ENCODE data around the gene FCER1G.
"Not testable (repeated sequence)": the region's sequence is repeated elsewhere in the genome, so short reads cannot be mapped to it uniquely, and the experiment has no call there.

The FCER1G gene

GRCh38 chr1:161242313-161242712 is 27.2 kb downstream of the FCER1G start:
- DNase-seq (ENCODE audit: low read depth) = no peak
- Histone ChIP-seq H3K4me1 (ENCODE audit: control insufficient read depth, insufficient read depth, low read length) (no peaks in the 10 kb centered on the region), H3K9ac (ENCODE audit: low read length) (no peak overlapping the region), H3K4me3 (ENCODE audit: low read length) (no peak overlapping the region), H3K9me3 (ENCODE audit: control insufficient read depth, low read length) (no peaks in the 10 kb centered on the region), H3K36me3 (ENCODE audit: control insufficient read depth, insufficient read depth, low read length, severe bottlenecking) (no peaks in the 10 kb centered on the region), H3K27me3 (replicated peaks; ENCODE audit: control insufficient read depth, insufficient read depth, low read length) (no peaks in the 10 kb centered on the region)

- Histone ChIP-seq H3K4me3 (ENCODE audit: low read length) (no peak overlapping the region), H3K4me1 (ENCODE audit: control insufficient read depth, insufficient read depth, low read length) (no peaks in the 10 kb centered on the region), H3K36me3 (ENCODE audit: control insufficient read depth, insufficient read depth, low read length, severe bottlenecking) (no peaks in the 10 kb centered on the region), H3K9ac (ENCODE audit: low read length) (no peak overlapping the region), H3K9me3 (ENCODE audit: control insufficient read depth, low read length) (no peaks in the 10 kb centered on the region), H3K27me3 (replicated peaks; ENCODE audit: control insufficient read depth, insufficient read depth, low read length) (no peaks in the 10 kb centered on the region)
- no peak for DNase-seq (ENCODE audit: low read depth)
Observed at GRCh38 chr1:161244888-161245287, 29.8 kb downstream of the FCER1G start.

GRCh38 chr1:161250100-161250499 is 35.0 kb downstream of the FCER1G start:
- not testable (repeated sequence) for H3K9me3 ChIP-seq (ENCODE audit: control insufficient read depth, low read length); H3K9ac ChIP-seq (ENCODE audit: low read length); H3K36me3 ChIP-seq (ENCODE audit: control insufficient read depth, insufficient read depth, low read length, severe bottlenecking); DNase-seq (ENCODE audit: low read depth); H3K4me3 ChIP-seq (ENCODE audit: low read length); H3K4me1 ChIP-seq (ENCODE audit: control insufficient read depth, insufficient read depth, low read length)
- peaks cover 20% of the 10 kb centered on the region for H3K27me3 ChIP-seq (replicated peaks; ENCODE audit: control insufficient read depth, insufficient read depth, low read length)

- DNase-seq (ENCODE audit: low read depth) = no peak
- Histone ChIP-seq H3K9me3 (ENCODE audit: control insufficient read depth, low read length) (no peaks in the 10 kb centered on the region), H3K4me3 (ENCODE audit: low read length) (no peak overlapping the region), H3K9ac (ENCODE audit: low read length) (no peak overlapping the region), H3K36me3 (ENCODE audit: control insufficient read depth, insufficient read depth, low read length, severe bottlenecking) (no peaks in the 10 kb centered on the region), H3K4me1 (ENCODE audit: control insufficient read depth, insufficient read depth, low read length) (peaks cover 8% of the 10 kb centered on the region), H3K27me3 (replicated peaks; ENCODE audit: control insufficient read depth, insufficient read depth, low read length) (peaks cover 20% of the 10 kb centered on the region)
Observed at GRCh38 chr1:161250829-161251228, 35.7 kb downstream of the FCER1G start.

GRCh38 chr1:161251579-161251978 is 36.5 kb downstream of the FCER1G start:
- no peak overlapping the region for H3K4me3 ChIP-seq (ENCODE audit: low read length)
- peaks cover 20% of the 10 kb centered on the region for H3K27me3 ChIP-seq (replicated peaks; ENCODE audit: control insufficient read depth, insufficient read depth, low read length)

GRCh38 chr1:161255302-161255701 is 40.2 kb downstream of the FCER1G start:
- DNase-seq (ENCODE audit: low read depth); H3K4me3 ChIP-seq (ENCODE audit: low read length); H3K9ac ChIP-seq (ENCODE audit: low read length); H3K36me3 ChIP-seq (ENCODE audit: control insufficient read depth, insufficient read depth, low read length, severe bottlenecking): not testable (repeated sequence)
- H3K4me1 ChIP-seq (ENCODE audit: control insufficient read depth, insufficient read depth, low read length) = peaks cover 17% of the 10 kb centered on the region
- H3K27me3 ChIP-seq (replicated peaks; ENCODE audit: control insufficient read depth, insufficient read depth, low read length) = peaks cover 48% of the 10 kb centered on the region
- H3K9me3 ChIP-seq (ENCODE audit: control insufficient read depth, low read length) = peaks cover 20% of the 10 kb centered on the region

More at GRCh38 chr1:161251579-161251978, 36.5 kb downstream of the FCER1G start:
- DNase-seq (ENCODE audit: low read depth) = no peak
- Histone ChIP-seq H3K9ac (ENCODE audit: low read length) (no peak overlapping the region), H3K9me3 (ENCODE audit: control insufficient read depth, low read length) (peaks cover 7% of the 10 kb centered on the region), H3K4me1 (ENCODE audit: control insufficient read depth, insufficient read depth, low read length) (peaks cover 8% of the 10 kb centered on the region), H3K36me3 (ENCODE audit: control insufficient read depth, insufficient read depth, low read length, severe bottlenecking) (no peaks in the 10 kb centered on the region)

- not testable (repeated sequence) for H3K9ac ChIP-seq (ENCODE audit: low read length); H3K36me3 ChIP-seq (ENCODE audit: control insufficient read depth, insufficient read depth, low read length, severe bottlenecking); H3K4me3 ChIP-seq (ENCODE audit: low read length); DNase-seq (ENCODE audit: low read depth)
- peaks cover 24% of the 10 kb centered on the region for H3K4me1 ChIP-seq (ENCODE audit: control insufficient read depth, insufficient read depth, low read length)
- peaks cover 20% of the 10 kb centered on the region for H3K9me3 ChIP-seq (ENCODE audit: control insufficient read depth, low read length)
- peaks cover 52% of the 10 kb centered on the region for H3K27me3 ChIP-seq (replicated peaks; ENCODE audit: control insufficient read depth, insufficient read depth, low read length)
Observed at GRCh38 chr1:161255955-161256520, 40.9 kb downstream of the FCER1G start.

- H3K4me1 ChIP-seq (ENCODE audit: control insufficient read depth, insufficient read depth, low read length) = peaks cover 28% of the 10 kb centered on the region
- DNase-seq (ENCODE audit: low read depth); H3K36me3 ChIP-seq (ENCODE audit: control insufficient read depth, insufficient read depth, low read length, severe bottlenecking); H3K9ac ChIP-seq (ENCODE audit: low read length); H3K4me3 ChIP-seq (ENCODE audit: low read length): not testable (repeated sequence)
- peaks cover 20% of the 10 kb centered on the region for H3K9me3 ChIP-seq (ENCODE audit: control insufficient read depth, low read length)
- peaks cover 53% of the 10 kb centered on the region for H3K27me3 ChIP-seq (replicated peaks; ENCODE audit: control insufficient read depth, insufficient read depth, low read length)
Observed at GRCh38 chr1:161257109-161257508, 42.0 kb downstream of the FCER1G start.

- Histone ChIP-seq H3K27me3 (replicated peaks; ENCODE audit: control insufficient read depth, insufficient read depth, low read length) (peaks cover 57% of the 10 kb centered on the region), H3K9ac (ENCODE audit: low read length) (no peak within 1 kb of the TSS), H3K36me3 (ENCODE audit: control insufficient read depth, insufficient read depth, low read length, severe bottlenecking) (no peaks in the 10 kb centered on the region), H3K4me1 (ENCODE audit: control insufficient read depth, insufficient read depth, low read length) (peaks cover 28% of the 10 kb centered on the region), H3K4me3 (ENCODE audit: low read length) (peak within 1 kb of the TSS; percentile 59), H3K9me3 (ENCODE audit: control insufficient read depth, low read length) (peaks cover 20% of the 10 kb centered on the region)
- DNase-seq (ENCODE audit: low read depth) = peak; percentile 39
Observed at GRCh38 chr1:161258439-161259344, 43.6 kb downstream of the FCER1G start, which contains the start of gene PCP4L1. Gene PCP4L1 (plus strand): TSS chr1:161258745. CDS start chr1:161258975, 230 bp downstream.

- H3K9ac ChIP-seq (ENCODE audit: low read length) = no peak overlapping the region
- H3K36me3 ChIP-seq (ENCODE audit: control insufficient read depth, insufficient read depth, low read length, severe bottlenecking) = no peaks in the 10 kb centered on the region
- peaks cover 52% of the 10 kb centered on the region for H3K27me3 ChIP-seq (replicated peaks; ENCODE audit: control insufficient read depth, insufficient read depth, low read length)
- H3K9me3 ChIP-seq (ENCODE audit: control insufficient read depth, low read length) = peaks cover 20% of the 10 kb centered on the region
- no peak overlapping the region for H3K4me3 ChIP-seq (ENCODE audit: low read length)
- DNase-seq (ENCODE audit: low read depth) = no peak
- peaks cover 28% of the 10 kb centered on the region for H3K4me1 ChIP-seq (ENCODE audit: control insufficient read depth, insufficient read depth, low read length)
Observed at GRCh38 chr1:161259345-161259702, 44.2 kb downstream of the FCER1G start.

- H3K27me3 ChIP-seq (replicated peaks; ENCODE audit: control insufficient read depth, insufficient read depth, low read length) = peaks cover 48% of the 10 kb centered on the region
- H3K36me3 ChIP-seq (ENCODE audit: control insufficient read depth, insufficient read depth, low read length, severe bottlenecking) = no peaks in the 10 kb centered on the region
- H3K4me3 ChIP-seq (ENCODE audit: low read length) = no peak overlapping the region
Observed at GRCh38 chr1:161259765-161260164, 44.7 kb downstream of the FCER1G start.

More at GRCh38 chr1:161259765-161260164, 44.7 kb downstream of the FCER1G start:
- no peak for DNase-seq (ENCODE audit: low read depth)
- H3K9me3 ChIP-seq (ENCODE audit: control insufficient read depth, low read length) = peaks cover 20% of the 10 kb centered on the region
- peaks cover 28% of the 10 kb centered on the region for H3K4me1 ChIP-seq (ENCODE audit: control insufficient read depth, insufficient read depth, low read length)
- H3K9ac ChIP-seq (ENCODE audit: low read length) = no peak overlapping the region
